ENCODE data around the gene ILRUN. TPM values are rescaled to one million over a fixed set of nuclear protein-coding genes. Genes with fewer than 3 reads are reported as not detected.

Gene ILRUN
- total and polyA plus RNA-seq, 9 of the 15 experiments (the other 6 are each of a cell fraction or from before 2014, with no cell fraction given), result 24.9 to 78.9 (median 53.4) TPM

DNA sequence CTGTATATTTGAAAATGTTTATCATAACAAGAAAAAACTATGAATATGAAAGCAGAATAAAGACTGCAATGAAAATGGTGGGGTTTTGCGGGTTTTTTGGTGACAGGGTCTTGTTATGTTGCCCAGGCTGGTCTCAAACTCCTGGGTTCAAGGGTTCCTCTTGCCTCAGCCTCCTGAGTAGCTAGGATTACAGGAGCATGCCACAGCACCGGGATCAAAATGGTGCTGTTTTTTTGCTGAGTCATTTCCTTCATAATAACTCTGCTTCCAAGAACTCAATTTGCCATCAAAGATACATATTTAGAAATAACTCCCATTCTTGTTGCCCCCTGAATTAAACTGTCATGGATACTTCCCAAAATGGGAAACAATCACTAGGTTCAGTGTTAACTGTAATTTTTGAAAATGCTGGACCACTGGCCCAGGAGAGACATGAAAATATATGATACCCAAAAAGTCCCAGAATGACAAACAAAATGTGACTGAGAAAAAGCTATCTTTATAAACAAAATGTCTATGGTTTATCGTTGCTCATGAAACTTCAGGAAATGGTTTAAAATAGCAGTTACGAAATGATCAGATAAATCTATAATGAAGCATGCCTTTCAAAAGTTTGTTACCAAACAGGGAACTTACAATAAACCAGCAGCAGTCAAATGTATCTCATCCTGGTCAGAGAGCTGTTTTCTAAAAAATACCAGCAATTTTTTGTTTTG lies 32.2 kb downstream of the ILRUN start (continued):
- TF ChIP-seq SPI1 (IDR thresholded peaks at IDR 0.05; ENCODE audit: borderline replicate concordance, low read depth, low read length), result no peak
- TF ChIP-seq RBM15 (IDR thresholded peaks at IDR 0.05; ENCODE audit: insufficient read depth, low read length), result no peak
- TF ChIP-seq DMBX1 (CRISPR knock-in tag; IDR thresholded peaks at IDR 0.05; ENCODE audit: borderline replicate concordance), result peak; percentile 91
- peak; percentile 41; the same call in 1 of the 2 replicates for TF ChIP-seq BCOR (IDR thresholded peaks at IDR 0.05)
- TF ChIP-seq MCM7 (IDR thresholded peaks at IDR 0.05), result no peak
- TF ChIP-seq CHD1 (IDR thresholded peaks at IDR 0.05; ENCODE audit: low read length), result no peak
- TF ChIP-seq, protein P1, sequence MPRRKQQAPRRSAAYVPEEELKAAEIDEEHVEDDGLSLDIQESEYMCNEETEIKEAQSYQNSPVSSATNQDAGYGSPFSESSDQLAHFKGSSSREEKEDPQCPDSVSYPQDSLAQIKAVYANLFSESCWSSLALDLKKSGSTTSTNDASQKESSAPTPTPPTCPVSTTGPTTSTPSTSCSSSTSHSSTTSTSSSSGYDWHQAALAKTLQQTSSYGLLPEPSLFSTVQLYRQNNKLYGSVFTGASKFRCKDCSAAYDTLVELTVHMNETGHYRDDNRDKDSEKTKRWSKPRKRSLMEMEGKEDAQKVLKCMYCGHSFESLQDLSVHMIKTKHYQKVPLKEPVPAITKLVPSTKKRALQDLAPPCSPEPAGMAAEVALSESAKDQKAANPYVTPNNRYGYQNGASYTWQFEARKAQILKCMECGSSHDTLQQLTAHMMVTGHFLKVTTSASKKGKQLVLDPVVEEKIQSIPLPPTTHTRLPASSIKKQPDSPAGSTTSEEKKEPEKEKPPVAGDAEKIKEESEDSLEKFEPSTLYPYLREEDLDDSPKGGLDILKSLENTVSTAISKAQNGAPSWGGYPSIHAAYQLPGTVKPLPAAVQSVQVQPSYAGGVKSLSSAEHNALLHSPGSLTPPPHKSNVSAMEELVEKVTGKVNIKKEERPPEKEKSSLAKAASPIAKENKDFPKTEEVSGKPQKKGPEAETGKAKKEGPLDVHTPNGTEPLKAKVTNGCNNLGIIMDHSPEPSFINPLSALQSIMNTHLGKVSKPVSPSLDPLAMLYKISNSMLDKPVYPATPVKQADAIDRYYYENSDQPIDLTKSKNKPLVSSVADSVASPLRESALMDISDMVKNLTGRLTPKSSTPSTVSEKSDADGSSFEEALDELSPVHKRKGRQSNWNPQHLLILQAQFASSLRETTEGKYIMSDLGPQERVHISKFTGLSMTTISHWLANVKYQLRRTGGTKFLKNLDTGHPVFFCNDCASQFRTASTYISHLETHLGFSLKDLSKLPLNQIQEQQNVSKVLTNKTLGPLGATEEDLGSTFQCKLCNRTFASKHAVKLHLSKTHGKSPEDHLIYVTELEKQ (CRISPR knock-in tag; IDR thresholded peaks at IDR 0.05), result 0 out of 2 replicates have a peak, but pooled peaks have one; percentile 59
- no peak for TF ChIP-seq PRMT5 (CRISPR knock-in tag; IDR thresholded peaks at IDR 0.05)
- TF ChIP-seq FOXK2 (conservative IDR thresholded peaks at IDR 0.05 in 1 of 2, IDR thresholded peaks at IDR 0.05 in 1 of 2; ENCODE audit: low read depth in 2 of 2), result no peak; a peak in 1 of 4 replicates
- TF ChIP-seq, protein P2, sequence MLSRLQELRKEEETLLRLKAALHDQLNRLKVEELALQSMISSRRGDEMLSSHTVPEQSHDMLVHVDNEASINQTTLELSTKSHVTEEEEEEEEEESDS (CRISPR knock-in tag; IDR thresholded peaks at IDR 0.05), result no peak
- peak; percentile 73 for TF ChIP-seq STAT5A (IDR thresholded peaks at IDR 0.05; ENCODE audit: borderline replicate concordance, low read length)
- no peak for TF ChIP-seq PTBP1 (IDR thresholded peaks at IDR 0.05; ENCODE audit: low read depth, low read length)
- no peak; the same call in 1 of the 2 replicates for TF ChIP-seq RFX1 (IDR thresholded peaks at IDR 0.05)
- peak; percentile 55 for TF ChIP-seq CXXC5 (CRISPR knock-in tag; IDR thresholded peaks at IDR 0.05)
- TF ChIP-seq ZNF717 (CRISPR knock-in tag; IDR thresholded peaks at IDR 0.05), result no peak
- TF ChIP-seq GABPB1 (CRISPR knock-in tag; IDR thresholded peaks at IDR 0.05), result peak; percentile 55
- no peak; the same call in 1 of the 2 replicates for TF ChIP-seq GATAD2B (IDR thresholded peaks at IDR 0.05; ENCODE audit: borderline replicate concordance)
- TF ChIP-seq MYC (IDR thresholded peaks at IDR 0.05; ENCODE audit: low read depth, low read length), result peak; percentile 71
- 0 out of 2 replicates have a peak, but pooled peaks have one; percentile 32 for TF ChIP-seq MYC (CRISPR knock-in tag; IDR thresholded peaks at IDR 0.05; ENCODE audit: borderline replicate concordance, low read depth)
- TF ChIP-seq, protein P3, sequence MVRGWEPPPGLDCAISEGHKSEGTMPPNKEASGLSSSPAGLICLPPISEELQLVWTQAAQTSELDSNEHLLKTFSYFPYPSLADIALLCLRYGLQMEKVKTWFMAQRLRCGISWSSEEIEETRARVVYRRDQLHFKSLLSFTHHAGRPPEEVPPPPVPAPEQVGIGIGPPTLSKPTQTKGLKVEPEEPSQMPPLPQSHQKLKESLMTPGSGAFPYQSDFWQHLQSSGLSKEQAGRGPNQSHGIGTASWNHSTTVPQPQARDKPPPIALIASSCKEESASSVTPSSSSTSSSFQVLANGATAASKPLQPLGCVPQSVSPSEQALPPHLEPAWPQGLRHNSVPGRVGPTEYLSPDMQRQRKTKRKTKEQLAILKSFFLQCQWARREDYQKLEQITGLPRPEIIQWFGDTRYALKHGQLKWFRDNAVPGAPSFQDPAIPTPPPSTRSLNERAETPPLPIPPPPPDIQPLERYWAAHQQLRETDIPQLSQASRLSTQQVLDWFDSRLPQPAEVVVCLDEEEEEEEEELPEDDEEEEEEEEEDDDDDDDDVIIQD (CRISPR knock-in tag; IDR thresholded peaks at IDR 0.05), result no peak
- TF ChIP-seq XRCC5 (IDR thresholded peaks at IDR 0.05; ENCODE audit: low read depth, low read length), result no peak
- 0 out of 2 replicates have a peak, but pooled peaks have one; percentile 63 for TF ChIP-seq ERF (CRISPR knock-in tag; IDR thresholded peaks at IDR 0.05)
- no peak for TF ChIP-seq CREB1 (IDR thresholded peaks at IDR 0.05)
- no peak for TF ChIP-seq CREB1 (CRISPR knock-in tag; IDR thresholded peaks at IDR 0.05)
- no peak for TF ChIP-seq KAT2B (IDR thresholded peaks at IDR 0.05; ENCODE audit: low read depth, low read length)
- TF ChIP-seq TAF9B (IDR thresholded peaks at IDR 0.05; ENCODE audit: partially characterized antibody), result peak; percentile 82

Data from K562 (cell line).